ENCODE measurements around the gene PCBD2. TPM values are rescaled to one million over a fixed set of nuclear protein-coding genes. Genes with fewer than 3 reads are reported as not detected.

Gene PCBD2
- polyA plus RNA-seq, 1 experiment = 3.3 TPM

DNA sequence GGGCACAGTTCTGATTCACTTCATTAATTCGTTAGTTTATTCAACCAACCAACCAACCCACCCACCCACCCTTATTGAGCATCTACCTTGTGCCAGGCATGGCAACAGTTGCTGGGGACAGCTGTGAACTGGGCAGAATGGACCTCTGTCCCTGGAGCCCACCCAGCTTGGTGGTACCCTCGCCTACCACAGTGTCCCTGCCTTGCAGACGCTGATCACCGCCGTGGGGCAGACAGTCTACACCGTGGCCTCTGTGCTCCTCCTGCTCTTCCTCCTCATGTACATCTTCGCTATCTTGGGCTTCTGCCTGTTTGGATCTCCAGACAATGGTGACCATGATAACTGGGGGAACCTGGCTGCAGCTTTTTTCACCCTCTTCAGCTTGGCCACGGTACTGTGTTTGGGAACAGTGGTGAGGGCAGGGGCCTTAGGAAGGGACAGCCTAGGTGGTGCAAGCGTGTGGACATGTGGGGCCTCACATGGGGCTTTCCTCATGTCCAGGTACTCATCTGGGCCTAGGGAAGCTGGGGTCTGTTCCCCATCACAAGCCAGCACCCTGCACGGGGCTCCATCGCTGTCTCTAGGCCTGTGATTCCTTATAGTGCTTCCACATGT lies 102.9 kb downstream of the PCBD2 start:
- POLR2A ChIA-PET = no interaction called here
- TF ChIP-seq, protein P1, sequence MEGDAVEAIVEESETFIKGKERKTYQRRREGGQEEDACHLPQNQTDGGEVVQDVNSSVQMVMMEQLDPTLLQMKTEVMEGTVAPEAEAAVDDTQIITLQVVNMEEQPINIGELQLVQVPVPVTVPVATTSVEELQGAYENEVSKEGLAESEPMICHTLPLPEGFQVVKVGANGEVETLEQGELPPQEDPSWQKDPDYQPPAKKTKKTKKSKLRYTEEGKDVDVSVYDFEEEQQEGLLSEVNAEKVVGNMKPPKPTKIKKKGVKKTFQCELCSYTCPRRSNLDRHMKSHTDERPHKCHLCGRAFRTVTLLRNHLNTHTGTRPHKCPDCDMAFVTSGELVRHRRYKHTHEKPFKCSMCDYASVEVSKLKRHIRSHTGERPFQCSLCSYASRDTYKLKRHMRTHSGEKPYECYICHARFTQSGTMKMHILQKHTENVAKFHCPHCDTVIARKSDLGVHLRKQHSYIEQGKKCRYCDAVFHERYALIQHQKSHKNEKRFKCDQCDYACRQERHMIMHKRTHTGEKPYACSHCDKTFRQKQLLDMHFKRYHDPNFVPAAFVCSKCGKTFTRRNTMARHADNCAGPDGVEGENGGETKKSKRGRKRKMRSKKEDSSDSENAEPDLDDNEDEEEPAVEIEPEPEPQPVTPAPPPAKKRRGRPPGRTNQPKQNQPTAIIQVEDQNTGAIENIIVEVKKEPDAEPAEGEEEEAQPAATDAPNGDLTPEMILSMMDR (IDR thresholded peaks at IDR 0.05; ENCODE audit: insufficient read depth, low read depth, low read length) = no peak

DNA sequence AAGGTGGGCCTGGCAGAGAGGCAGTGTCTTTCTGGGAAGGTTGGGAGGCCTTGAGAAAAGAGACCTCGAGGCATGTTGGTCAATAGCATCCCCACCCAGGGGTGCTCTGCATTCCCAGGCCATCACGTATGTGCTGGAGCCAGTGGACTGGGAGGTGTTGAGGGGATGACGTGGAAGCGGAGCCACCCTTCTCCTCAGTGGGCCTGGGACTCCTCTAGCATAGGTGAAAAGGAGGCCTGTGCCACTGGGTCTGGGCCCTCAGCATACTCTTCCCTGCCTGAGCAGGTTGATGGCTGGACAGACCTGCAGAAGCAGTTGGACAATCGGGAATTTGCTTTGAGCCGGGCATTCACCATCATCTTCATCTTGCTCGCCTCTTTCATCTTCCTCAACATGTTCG lies 103.6 kb downstream of the PCBD2 start:
- POLR2A ChIA-PET = no interaction called here
- TF ChIP-seq, protein P1 (IDR thresholded peaks at IDR 0.05; ENCODE audit: insufficient read depth, low read depth, low read length) = no peak
- CTCF ChIA-PET = no interaction called here
- Histone ChIP-seq H3K27me3 (ENCODE audit: control insufficient read depth, insufficient read depth, low read length) (no peaks in the 10 kb centered on the region), H3K36me3 (ENCODE audit: control insufficient read depth, insufficient read depth, low read length) (no peaks in the 10 kb centered on the region), H3K4me3 (ENCODE audit: low read depth, low read length) (no peak overlapping the region)
- no peak for DNase-seq (ENCODE audit: low read depth)

More for the DNA sequence above, 102.9 kb downstream of the PCBD2 start:
- no peak for DNase-seq (ENCODE audit: low read depth)
- CTCF ChIA-PET = interaction anchor here (0.8 to 1.1 kb wide), 2 partner anchors 12 to 336 kb away, joined by 3 read pairs; no protein-coding TSS in a partner anchor
- no peaks in the 10 kb centered on the region for H3K36me3 ChIP-seq (ENCODE audit: control insufficient read depth, insufficient read depth, low read length)
- H3K4me3 ChIP-seq (ENCODE audit: low read depth, low read length) = no peak overlapping the region
- no peaks in the 10 kb centered on the region for H3K27me3 ChIP-seq (ENCODE audit: control insufficient read depth, insufficient read depth, low read length)

DNA sequence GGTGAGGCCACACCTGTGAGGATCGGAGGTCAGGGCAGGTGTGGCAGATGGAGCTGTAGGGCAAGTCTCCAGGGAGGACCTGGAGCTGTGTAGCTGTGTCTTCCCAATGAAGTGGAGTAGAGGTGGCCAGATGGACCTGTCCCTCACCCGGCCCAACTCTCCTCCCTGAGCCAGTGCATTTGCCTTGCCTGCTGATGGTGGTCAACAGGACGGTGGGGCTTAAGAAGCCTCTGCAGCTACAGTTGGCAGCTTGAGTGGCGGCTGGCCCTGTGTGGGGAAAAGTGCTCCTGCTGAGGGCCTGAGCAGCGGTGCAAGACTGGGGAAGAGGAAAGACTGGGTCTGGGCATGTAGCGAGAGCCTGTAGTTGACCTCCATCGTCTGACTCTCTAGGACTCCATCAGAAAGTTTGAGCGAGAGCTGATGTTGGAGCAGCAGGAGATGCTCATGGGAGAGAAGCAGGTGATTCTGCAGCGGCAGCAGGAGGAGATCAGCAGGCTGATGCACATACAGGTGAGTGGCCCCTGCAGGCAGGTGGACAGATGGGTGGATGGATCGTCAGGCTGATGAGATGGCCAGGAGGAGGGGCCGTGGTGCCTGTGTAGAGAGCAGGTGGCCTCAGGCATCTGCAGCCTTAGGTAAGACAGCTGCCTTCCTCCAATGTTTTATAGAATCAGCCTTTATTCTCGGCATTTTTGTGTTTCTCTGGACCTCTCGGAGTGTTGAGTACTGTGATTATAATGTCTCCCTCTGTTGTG lies 104.2 kb downstream of the PCBD2 start:
- ChIA-PET CTCF (no interaction called here), POLR2A (no interaction called here)
- H3K27me3 ChIP-seq (ENCODE audit: control insufficient read depth, insufficient read depth, low read length) = no peaks in the 10 kb centered on the region
- no peak for DNase-seq (ENCODE audit: low read depth)
- no peaks in the 10 kb centered on the region for H3K36me3 ChIP-seq (ENCODE audit: control insufficient read depth, insufficient read depth, low read length)
- H3K4me3 ChIP-seq (ENCODE audit: low read depth, low read length) = no peak overlapping the region
- TF ChIP-seq, protein P1 (IDR thresholded peaks at IDR 0.05; ENCODE audit: insufficient read depth, low read depth, low read length) = no peak

DNA sequence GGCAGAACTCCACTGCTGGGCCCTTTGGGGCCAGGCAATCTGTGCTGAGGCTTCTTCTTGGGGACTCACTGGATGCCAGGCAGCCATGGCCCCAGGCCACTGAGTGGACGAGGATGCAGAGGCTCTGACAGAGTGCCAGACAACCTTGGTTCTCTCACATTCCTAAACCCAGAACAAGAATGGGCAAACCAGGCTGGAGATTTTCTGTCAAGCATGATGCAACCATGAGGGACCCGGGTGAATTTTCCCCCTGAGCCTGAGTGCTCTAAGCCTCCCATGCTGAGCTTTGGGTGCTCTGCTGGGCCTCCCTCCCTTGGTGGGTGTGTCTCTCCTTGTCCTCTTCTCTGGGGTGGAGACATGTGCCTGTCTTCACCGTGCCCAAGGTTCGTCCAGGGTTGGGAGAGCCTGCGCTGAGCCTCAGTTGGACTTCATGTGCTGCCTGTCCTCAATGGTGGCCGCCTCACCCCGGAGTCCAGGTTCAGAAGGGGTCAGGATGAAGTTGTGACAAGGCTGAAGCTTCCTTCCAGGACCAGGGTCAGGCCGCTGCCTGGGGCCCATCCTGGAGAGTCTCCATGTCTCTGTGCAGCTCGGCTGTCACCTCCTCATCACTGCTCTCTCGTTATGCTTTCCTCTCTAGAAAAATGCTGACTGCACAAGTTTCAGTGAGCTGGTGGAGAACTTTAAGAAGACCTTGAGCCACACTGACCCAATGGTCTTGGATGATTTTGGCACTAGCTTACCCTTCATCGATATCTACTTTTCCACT lies 105.0 kb downstream of the PCBD2 start:
- no peak overlapping the region for H3K4me3 ChIP-seq (ENCODE audit: low read depth, low read length)
- POLR2A ChIA-PET = no interaction called here
- no peaks in the 10 kb centered on the region for H3K36me3 ChIP-seq (ENCODE audit: control insufficient read depth, insufficient read depth, low read length)
- no peak for DNase-seq (ENCODE audit: low read depth)
- TF ChIP-seq, protein P1 (IDR thresholded peaks at IDR 0.05; ENCODE audit: insufficient read depth, low read depth, low read length) = no peak
- no peaks in the 10 kb centered on the region for H3K27me3 ChIP-seq (ENCODE audit: control insufficient read depth, insufficient read depth, low read length)
- CTCF ChIA-PET = interaction anchor here (0.9 to 2.5 kb wide), 5 partner anchors 17 to 319 kb away, joined by 3 to 13 read pairs (median 3); no protein-coding TSS in a partner anchor

Data from BJ (cell line).